ENCODE data around the gene LIMCH1. TPM values are rescaled to one million over a fixed set of nuclear protein-coding genes. Genes with fewer than 3 reads are reported as not detected.

Gene LIMCH1
- total RNA-seq, 4 donors from 2014 or later: 57.6 to 106 (median 90.5) TPM

DNA sequence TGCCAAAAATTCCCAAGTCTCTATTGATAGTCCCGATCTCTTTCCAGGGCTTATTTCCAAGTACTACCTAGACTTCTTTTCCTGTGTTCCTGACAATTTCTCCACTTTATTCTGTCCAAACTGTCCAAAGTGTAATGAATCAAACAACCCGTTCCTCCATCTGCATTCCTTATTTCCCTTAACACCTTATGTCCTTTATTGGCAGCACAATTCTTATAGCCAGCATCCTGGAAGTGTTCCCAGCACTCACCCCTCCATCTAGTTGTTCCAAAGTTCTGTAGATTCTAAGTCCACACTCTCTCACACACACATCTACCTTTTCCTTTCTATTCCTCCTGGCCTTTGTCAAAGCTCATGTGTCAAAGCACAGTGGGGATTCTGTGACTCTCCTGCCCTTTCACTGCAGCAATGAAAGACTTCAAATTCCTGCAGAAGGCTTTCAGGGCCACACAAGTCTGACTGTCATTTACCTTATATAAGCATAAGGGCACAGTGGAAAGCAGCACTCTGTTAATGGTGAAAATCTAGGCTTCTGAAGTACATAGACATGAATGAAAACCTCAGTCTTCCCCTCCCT, 22.1 kb downstream of the LIMCH1 start:
- TF ChIP-seq EP300 (IDR thresholded peaks at IDR 0.05): no peak
- TF ChIP-seq, protein P1, sequence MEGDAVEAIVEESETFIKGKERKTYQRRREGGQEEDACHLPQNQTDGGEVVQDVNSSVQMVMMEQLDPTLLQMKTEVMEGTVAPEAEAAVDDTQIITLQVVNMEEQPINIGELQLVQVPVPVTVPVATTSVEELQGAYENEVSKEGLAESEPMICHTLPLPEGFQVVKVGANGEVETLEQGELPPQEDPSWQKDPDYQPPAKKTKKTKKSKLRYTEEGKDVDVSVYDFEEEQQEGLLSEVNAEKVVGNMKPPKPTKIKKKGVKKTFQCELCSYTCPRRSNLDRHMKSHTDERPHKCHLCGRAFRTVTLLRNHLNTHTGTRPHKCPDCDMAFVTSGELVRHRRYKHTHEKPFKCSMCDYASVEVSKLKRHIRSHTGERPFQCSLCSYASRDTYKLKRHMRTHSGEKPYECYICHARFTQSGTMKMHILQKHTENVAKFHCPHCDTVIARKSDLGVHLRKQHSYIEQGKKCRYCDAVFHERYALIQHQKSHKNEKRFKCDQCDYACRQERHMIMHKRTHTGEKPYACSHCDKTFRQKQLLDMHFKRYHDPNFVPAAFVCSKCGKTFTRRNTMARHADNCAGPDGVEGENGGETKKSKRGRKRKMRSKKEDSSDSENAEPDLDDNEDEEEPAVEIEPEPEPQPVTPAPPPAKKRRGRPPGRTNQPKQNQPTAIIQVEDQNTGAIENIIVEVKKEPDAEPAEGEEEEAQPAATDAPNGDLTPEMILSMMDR (IDR thresholded peaks at IDR 0.05): no peak
- TF ChIP-seq POLR2A (IDR thresholded peaks at IDR 0.05): no peak
- Histone ChIP-seq H3K36me3 (no peaks in the 10 kb centered on the region), H3K4me1 (no peaks in the 10 kb centered on the region), H3K27me3 (no peaks in the 10 kb centered on the region), H3K9me3 (no peaks in the 10 kb centered on the region), H3K4me3 (no peak overlapping the region), H3K27ac (no peak overlapping the region)
- DNase-seq (ENCODE audit: low spot score in 2 of 2): no peak
- 71 to 75% methylated on average over 2 of the region's 2 CpGs for WGBS, 2 donors

DNA sequence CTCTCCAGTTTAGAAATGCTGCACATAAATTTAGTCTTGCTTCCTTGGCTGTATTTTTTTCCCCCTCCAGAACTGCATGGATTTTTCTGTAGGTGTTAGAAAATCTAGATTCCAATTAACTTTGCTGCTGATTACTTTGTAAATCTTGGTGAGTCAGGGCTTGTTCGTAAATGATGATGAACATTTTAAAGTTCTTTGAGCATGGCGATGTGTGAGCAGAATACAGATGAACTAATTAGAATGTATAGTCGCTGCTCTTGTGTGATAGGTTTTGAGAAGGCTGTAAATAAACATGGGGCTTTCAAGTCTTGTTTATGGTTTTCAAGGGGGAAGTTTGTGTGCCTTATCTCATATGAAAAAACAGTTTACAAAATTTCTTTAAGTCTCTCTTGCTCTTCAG, 23.3 kb downstream of the LIMCH1 start:
- Histone ChIP-seq H3K4me1 (no peaks in the 10 kb centered on the region), H3K4me3 (no peak overlapping the region), H3K9me3 (no peaks in the 10 kb centered on the region), H3K27me3 (no peaks in the 10 kb centered on the region), H3K27ac (no peak overlapping the region), H3K36me3 (no peaks in the 10 kb centered on the region)
- TF ChIP-seq POLR2A (IDR thresholded peaks at IDR 0.05): no peak
- no peak for TF ChIP-seq EP300 (IDR thresholded peaks at IDR 0.05)
- TF ChIP-seq, protein P1 (IDR thresholded peaks at IDR 0.05): no peak
- WGBS, 2 donors: 72 to 89% methylated on average over 3 of the region's 3 CpGs
- no peak for DNase-seq (ENCODE audit: low spot score in 2 of 2)

DNA sequence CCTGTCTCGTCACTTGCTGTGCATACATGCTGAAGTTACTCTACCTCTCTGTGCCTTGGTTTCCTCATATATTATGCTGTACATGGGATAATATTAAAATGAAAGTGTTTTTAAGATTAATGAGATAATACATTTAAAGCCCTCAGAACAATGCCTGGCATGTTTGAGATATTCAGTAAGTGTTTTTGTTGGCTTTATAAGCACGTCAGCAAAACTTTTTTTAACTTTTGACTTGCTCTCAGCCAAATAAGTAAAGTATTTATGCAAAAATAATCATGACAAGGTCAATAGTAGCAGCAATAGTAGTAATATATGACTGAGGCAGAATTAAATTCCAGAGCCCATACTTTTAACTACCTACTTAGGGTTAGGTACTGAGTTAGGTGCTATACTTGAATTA, 29.2 kb downstream of the LIMCH1 start:
- H3K4me1 ChIP-seq: peaks cover 0 to 4% (median 0%) of the 10 kb centered on the region in 4 donors
- H3K27ac ChIP-seq: no peak overlapping the region
- no peaks in the 10 kb centered on the region for H3K36me3 ChIP-seq
- no peaks in the 10 kb centered on the region for H3K9me3 ChIP-seq
- no peak for DNase-seq (ENCODE audit: low spot score in 2 of 2)
- TF ChIP-seq EP300 (IDR thresholded peaks at IDR 0.05) (no peak), POLR2A (IDR thresholded peaks at IDR 0.05) (no peak)
- TF ChIP-seq, protein P1 (IDR thresholded peaks at IDR 0.05): no peak
- H3K4me3 ChIP-seq: no peak overlapping the region
- H3K27me3 ChIP-seq: no peaks in the 10 kb centered on the region
- 74 to 75% methylated on average over 2 of the region's 2 CpGs for whole genome bisulfite sequencing, 2 donors

DNA sequence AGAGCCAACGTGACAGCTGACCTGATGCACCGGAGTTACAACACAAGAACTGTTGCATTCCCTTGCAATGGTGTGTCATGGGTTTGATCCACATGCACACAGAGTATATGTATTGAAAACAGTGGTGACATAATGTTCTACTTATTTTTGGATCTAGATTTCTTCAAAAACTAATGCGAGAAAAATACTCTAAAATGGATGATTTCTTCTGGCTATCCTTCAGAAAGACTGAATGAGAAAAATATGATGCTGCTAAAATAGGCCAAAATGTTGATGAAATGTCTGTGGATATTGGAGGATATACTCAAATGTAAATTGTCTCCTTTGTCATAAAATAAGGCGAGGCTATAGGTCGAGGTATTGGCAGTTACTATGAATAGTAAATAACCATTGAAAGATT, 30.4 kb downstream of the LIMCH1 start:
- no peaks in the 10 kb centered on the region for H3K9me3 ChIP-seq
- no peak overlapping the region for H3K4me3 ChIP-seq
- no peaks in the 10 kb centered on the region for H3K27me3 ChIP-seq
- DNase-seq (ENCODE audit: low spot score in 2 of 2): no peak
- H3K4me1 ChIP-seq: peaks cover 0 to 8% (median 0%) of the 10 kb centered on the region in 4 donors
- no peaks in the 10 kb centered on the region for H3K36me3 ChIP-seq
- no peak for TF ChIP-seq EP300 (IDR thresholded peaks at IDR 0.05)
- TF ChIP-seq, protein P1 (IDR thresholded peaks at IDR 0.05): no peak
- TF ChIP-seq POLR2A (IDR thresholded peaks at IDR 0.05): no peak
- WGBS, 2 donors: 98% methylated on average over 5 of the region's 5 CpGs
- no peak overlapping the region for H3K27ac ChIP-seq

DNA sequence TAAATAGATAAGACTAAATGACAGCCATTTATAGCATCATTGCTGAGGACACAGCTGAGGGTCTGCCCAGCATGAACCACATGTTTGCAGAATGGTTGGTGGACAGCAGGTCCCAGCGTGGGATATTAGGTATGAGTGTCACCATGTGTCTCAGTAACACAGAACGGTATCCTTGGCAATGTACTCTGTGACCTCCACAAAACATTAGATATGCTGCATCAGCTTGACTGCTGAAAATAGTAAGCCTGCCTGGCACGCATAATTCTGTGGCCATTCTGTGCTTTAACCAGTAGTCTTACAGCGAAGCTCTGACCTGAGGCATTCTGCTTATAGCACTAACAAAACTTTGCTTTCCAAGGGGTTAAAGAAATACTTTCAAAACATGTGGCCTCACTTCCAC, 32.0 kb downstream of the LIMCH1 start:
- Histone ChIP-seq H3K9me3 (no peaks in the 10 kb centered on the region), H3K4me3 (no peak overlapping the region), H3K27ac (no peak overlapping the region), H3K36me3 (no peaks in the 10 kb centered on the region), H3K27me3 (no peaks in the 10 kb centered on the region), H3K4me1 (peaks cover 0 to 13% (median 0%) of the 10 kb centered on the region in 4 donors)
- no peak for TF ChIP-seq POLR2A (IDR thresholded peaks at IDR 0.05)
- TF ChIP-seq, protein P1 (IDR thresholded peaks at IDR 0.05): no peak
- no peak for DNase-seq (ENCODE audit: low spot score in 2 of 2)
- 43 to 60% methylated on average over 4 of the region's 4 CpGs for WGBS, 2 donors
